ENCODE measurements around the gene ARHGEF19. TPM values are rescaled to one million over a fixed set of nuclear protein-coding genes. Genes with fewer than 3 reads are reported as not detected.
A peak's percentile ranks its signal among the peaks of the same experiment; 100 is the strongest.

The ARHGEF19 gene
- total RNA-seq, 4 donors from 2014 or later: 5.7 to 46.8 (median 10.8) TPM

GRCh38 chr1:16249596-16250241, 37.3 kb upstream of the ARHGEF19 start:
- peak overlapping the region; percentile 69 to 82 (median 70) for H3K27ac ChIP-seq
- WGBS, 2 donors (ENCODE audit: low coverage in 1 of 2): 37 to 71% methylated on average over 3 of the region's 3 CpGs
- in situ Hi-C loops (cut with MboI; ENCODE audit: low pct_ligation_motif_present in 1 of 4, low pct_unique_long_range_greater_than_20kb in 1 of 4, low sequenced_read_pairs in 3 of 4): no loop called here
- peaks cover 22 to 37% (median 23%) of the 10 kb centered on the region in 4 donors for H3K4me1 ChIP-seq
- H3K36me3 ChIP-seq: peaks cover 0 to 13% (median 0%) of the 10 kb centered on the region in 4 donors
- TF ChIP-seq POLR2AphosphoS5 (IDR thresholded peaks at IDR 0.05) (peak; percentile 28 to 82 (median 63)), POLR2A (IDR thresholded peaks at IDR 0.05) (no peak)
- intact Hi-C loops (cut with DNase I; ENCODE audit: low total_unique reads): no loop called here
- no peaks in the 10 kb centered on the region for H3K27me3 ChIP-seq
- peak; percentile 30 for DNase-seq
- H3K9me3 ChIP-seq: no peaks in the 10 kb centered on the region
- no peak overlapping the region for H3K4me3 ChIP-seq

DNA sequence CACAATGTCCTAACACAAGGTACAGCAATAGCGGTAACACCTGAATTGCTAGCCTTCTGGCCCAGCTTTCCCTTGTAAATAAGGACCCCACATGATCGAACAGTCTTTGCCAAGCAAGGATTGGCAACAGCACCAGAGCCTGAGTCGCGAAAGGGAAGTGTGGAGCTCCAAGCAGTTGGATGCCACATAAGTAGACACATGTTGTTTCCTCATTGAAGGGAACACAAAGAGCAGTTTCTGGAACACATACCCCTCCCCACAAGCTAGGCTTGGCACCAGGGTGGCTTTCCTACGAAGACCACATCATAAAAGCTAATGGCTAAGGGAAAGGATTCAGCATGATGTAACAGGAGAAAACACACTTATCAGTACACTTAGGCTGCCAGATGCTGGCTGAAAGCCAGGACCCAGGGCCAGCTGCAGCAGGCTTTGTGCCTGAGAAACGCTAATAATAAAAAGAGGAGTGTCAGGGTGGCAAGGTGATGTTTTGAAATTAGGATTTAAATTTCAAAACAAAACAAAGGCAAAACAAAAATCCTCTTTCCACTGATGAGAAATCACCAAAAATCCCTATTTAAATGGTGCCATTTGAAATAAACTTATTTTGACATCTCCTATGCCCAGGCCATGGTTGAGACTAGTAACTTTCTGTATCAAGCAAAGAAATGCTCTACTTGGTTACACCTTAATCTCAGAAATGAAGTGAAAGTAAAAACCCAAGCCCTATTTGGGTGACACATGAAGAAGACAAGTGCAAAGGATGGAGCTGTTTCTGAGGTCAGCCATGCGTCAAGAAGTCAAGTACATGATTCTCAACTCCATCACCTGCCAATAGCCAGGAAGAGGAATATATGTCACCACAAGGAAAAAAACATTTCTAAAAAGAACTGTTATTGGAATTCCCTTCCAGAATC, 36.4 kb upstream of the ARHGEF19 start:
- Histone ChIP-seq H3K4me3 (no peak overlapping the region), H3K27me3 (no peaks in the 10 kb centered on the region), H3K9me3 (no peaks in the 10 kb centered on the region), H3K4me1 (peaks cover 24 to 42% (median 27%) of the 10 kb centered on the region in 4 donors), H3K27ac (peak overlapping the region; percentile 69 to 82 (median 70)), H3K36me3 (peaks cover 0 to 11% (median 0%) of the 10 kb centered on the region in 4 donors)
- WGBS, 2 donors (ENCODE audit: low coverage in 1 of 2): 24 to 54% methylated on average over 3 to 7 of the region's 7 CpGs
- in situ Hi-C loops (cut with MboI; ENCODE audit: low pct_ligation_motif_present in 1 of 4, low pct_unique_long_range_greater_than_20kb in 1 of 4, low sequenced_read_pairs in 3 of 4): no loop called here
- peak; percentile 83 for DNase-seq
- TF ChIP-seq POLR2AphosphoS5 (IDR thresholded peaks at IDR 0.05): peak in 1 of 3 donors; percentile 67
- TF ChIP-seq EP300 (IDR thresholded peaks at IDR 0.05; ENCODE audit: low read depth): no peak
- TF ChIP-seq POLR2A (IDR thresholded peaks at IDR 0.05): no peak
- intact Hi-C loops (cut with DNase I; ENCODE audit: low total_unique reads): no loop called here

DNA sequence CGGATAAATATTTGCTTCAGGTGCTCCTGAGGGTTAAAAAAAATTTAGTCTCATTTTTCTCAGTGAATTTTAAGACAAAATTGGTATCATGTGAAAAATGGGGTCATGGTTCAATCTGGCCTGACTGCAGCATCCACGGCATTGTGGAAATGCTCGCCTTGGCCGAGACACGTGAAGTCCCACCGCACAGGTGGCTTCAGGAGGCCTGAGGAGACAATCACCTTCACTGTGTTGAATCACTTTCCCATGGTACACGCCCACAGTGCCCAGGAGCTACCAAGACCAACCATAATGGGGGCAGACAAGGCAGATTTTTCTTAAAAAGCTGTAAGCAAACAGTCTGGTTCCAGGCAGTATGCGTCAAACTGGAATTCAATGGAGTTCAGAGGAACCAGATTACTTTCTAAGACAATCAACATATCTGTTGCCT, 35.6 kb upstream of the ARHGEF19 start:
- in situ Hi-C loops (cut with MboI; ENCODE audit: low pct_ligation_motif_present in 1 of 4, low pct_unique_long_range_greater_than_20kb in 1 of 4, low sequenced_read_pairs in 3 of 4): no loop called here

GRCh38 chr1:16247441-16247840, 35.0 kb upstream of the ARHGEF19 start:
- in situ Hi-C loops (cut with MboI; ENCODE audit: low pct_ligation_motif_present in 1 of 4, low pct_unique_long_range_greater_than_20kb in 1 of 4, low sequenced_read_pairs in 3 of 4): no loop called here
- no peaks in the 10 kb centered on the region for H3K27me3 ChIP-seq
- 50 to 77% methylated on average over 1 to 2 of the region's 2 CpGs for WGBS, 2 donors (ENCODE audit: low coverage in 1 of 2)

More for the DNA sequence above, 35.6 kb upstream of the ARHGEF19 start:
- Histone ChIP-seq H3K4me3 (no peak overlapping the region), H3K27ac (peak overlapping the region; percentile 69 to 82 (median 70)), H3K27me3 (no peaks in the 10 kb centered on the region), H3K36me3 (peaks cover 0 to 9% (median 0%) of the 10 kb centered on the region in 4 donors), H3K4me1 (peaks cover 24 to 42% (median 28%) of the 10 kb centered on the region in 4 donors), H3K9me3 (no peaks in the 10 kb centered on the region)
- TF ChIP-seq, protein P1, sequence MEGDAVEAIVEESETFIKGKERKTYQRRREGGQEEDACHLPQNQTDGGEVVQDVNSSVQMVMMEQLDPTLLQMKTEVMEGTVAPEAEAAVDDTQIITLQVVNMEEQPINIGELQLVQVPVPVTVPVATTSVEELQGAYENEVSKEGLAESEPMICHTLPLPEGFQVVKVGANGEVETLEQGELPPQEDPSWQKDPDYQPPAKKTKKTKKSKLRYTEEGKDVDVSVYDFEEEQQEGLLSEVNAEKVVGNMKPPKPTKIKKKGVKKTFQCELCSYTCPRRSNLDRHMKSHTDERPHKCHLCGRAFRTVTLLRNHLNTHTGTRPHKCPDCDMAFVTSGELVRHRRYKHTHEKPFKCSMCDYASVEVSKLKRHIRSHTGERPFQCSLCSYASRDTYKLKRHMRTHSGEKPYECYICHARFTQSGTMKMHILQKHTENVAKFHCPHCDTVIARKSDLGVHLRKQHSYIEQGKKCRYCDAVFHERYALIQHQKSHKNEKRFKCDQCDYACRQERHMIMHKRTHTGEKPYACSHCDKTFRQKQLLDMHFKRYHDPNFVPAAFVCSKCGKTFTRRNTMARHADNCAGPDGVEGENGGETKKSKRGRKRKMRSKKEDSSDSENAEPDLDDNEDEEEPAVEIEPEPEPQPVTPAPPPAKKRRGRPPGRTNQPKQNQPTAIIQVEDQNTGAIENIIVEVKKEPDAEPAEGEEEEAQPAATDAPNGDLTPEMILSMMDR (IDR thresholded peaks at IDR 0.05): no peak
- no peak for TF ChIP-seq POLR2A (IDR thresholded peaks at IDR 0.05)
- intact Hi-C loops (cut with DNase I; ENCODE audit: low total_unique reads): no loop called here
- WGBS, 2 donors (ENCODE audit: low coverage in 1 of 2): 55 to 77% methylated on average over 2 to 8 of the region's 8 CpGs
- DNase-seq: no peak

More at GRCh38 chr1:16247441-16247840, 35.0 kb upstream of the ARHGEF19 start:
- H3K4me3 ChIP-seq: no peak overlapping the region
- TF ChIP-seq, protein P1 (IDR thresholded peaks at IDR 0.05): no peak
- TF ChIP-seq POLR2A (IDR thresholded peaks at IDR 0.05) (no peak), POLR2AphosphoS5 (IDR thresholded peaks at IDR 0.05) (no peak), EP300 (IDR thresholded peaks at IDR 0.05; ENCODE audit: low read depth) (no peak)
- peak overlapping the region in 3 of 4 donors; percentile 70 to 82 (median 71) for H3K27ac ChIP-seq
- H3K9me3 ChIP-seq: no peaks in the 10 kb centered on the region
- H3K36me3 ChIP-seq: peaks cover 0 to 6% (median 0%) of the 10 kb centered on the region in 4 donors
- DNase-seq: no peak
- intact Hi-C loops (cut with DNase I; ENCODE audit: low total_unique reads): no loop called here
- H3K4me1 ChIP-seq: peaks cover 24 to 42% (median 28%) of the 10 kb centered on the region in 4 donors

Data from transverse colon (tissue), 4 donors.